Right forelimb (tissue), 1 donor: ENCODE results near the gene CFAP43.
"Not testable (repeated sequence)": the region's sequence is repeated elsewhere in the genome, so short reads cannot be mapped to it uniquely, and the experiment has no call there.

Experiments used
- DNase-seq: peaks from one replicate; pipeline ENCODE4 v3.0.0-alpha.2; 2018

CFAP43 gene

DNA sequence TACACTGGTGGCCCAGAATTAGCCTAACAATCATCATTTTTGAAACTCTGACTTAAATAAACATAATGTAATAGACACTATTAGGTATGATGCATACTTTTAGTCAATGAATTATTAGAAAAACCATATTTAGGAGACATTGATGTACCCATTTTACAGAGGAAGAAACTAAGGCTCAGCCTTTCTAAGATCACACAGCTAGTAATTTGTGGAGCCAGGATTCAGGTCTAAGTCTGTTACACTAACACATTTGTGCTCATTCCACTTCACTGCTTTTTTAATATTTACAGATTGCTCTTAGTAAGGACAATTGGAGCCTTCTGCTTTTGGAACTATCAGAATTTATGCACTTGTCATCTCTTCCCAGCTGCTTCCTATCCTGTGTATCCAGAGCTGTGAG lies 8.9 kb downstream of the CFAP43 start:
- DNase-seq, result no peak

DNA sequence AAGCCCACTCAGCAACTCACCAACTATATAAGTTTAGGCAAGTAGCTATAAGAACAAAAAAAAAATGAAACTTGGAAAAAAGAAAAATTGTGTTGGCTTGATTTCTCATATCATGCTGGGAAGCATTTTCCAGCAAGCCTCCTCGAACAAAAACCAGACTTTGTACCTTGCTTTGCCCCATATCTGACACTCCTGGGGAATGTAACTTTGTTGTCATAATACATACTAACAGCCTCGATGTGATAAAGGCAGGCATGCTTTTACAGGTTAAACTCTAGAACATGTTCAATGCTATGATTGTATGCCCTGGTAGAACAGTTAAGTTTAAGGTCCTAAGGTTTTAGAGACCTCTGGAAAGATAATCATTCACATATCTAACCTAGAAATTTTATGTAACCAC lies 11.6 kb downstream of the CFAP43 start:
- no peak for DNase-seq

DNA sequence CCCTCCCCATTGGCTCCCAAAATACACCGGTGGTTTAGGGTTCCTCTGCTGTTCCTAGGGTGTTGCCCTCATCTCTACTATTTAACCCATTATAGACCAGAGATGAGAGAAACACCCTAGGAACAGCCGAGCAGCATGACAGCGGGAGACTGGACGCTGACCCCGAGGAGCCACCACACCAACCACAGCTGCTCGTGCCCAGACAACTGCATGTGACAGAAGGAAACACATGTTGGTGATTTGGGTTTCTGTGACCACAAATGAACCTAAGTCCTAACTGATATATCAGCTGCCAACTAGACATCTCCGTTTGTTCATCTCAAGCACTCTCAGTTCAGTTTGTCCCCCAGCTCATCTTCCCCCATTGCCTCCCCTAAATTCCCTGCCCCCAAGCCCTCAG lies 13.4 kb downstream of the CFAP43 start:
- DNase-seq, result no peak

DNA sequence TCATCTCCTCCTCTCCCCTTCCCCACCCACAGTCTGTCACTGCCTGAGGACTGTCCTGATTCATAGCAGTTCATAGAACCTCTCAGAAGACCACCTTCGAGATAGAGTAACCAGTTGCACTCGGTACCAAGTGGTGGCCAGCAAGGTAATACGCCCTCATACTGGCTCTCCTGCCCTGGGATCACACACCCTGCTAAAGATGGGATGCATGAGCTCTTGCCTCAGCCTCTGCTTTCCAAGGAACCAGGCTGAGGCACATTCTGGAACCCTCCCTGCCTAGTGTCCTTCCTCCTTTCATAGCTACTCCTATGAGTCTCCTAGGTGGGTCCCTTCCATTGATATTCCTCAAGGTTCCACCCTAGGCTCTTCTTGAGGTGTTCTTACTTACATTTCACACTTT lies 15.5 kb downstream of the CFAP43 start:
- no peak for DNase-seq

DNA sequence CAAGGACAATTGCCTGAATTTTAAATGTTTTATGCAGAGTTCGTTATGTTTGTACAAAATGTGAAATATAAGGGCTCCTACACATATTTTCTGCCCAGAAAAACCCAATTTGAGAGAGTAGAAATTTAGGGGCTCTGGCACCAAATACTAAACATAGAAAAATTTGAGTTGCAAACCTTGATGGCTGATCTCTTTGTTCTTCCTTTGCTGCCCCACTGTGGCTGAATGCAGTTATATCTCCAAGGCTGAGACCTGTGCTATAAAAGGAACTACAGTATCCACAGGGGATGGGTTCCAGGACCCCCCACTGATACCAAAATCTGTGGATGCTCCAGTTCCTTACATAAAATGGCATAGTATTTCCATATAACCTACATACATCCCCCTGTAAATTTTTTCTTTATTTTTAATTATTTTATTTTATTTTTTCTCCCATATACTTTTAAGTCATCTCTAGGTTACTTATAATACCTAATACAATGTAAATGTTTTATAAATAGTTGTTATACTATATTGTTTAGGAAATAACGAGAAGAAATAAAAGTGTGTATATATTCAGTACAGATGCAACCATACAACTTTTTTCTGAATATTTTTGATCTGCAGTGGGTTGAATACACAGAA lies 22.5 kb downstream of the CFAP43 start:
- no peak for DNase-seq

DNA sequence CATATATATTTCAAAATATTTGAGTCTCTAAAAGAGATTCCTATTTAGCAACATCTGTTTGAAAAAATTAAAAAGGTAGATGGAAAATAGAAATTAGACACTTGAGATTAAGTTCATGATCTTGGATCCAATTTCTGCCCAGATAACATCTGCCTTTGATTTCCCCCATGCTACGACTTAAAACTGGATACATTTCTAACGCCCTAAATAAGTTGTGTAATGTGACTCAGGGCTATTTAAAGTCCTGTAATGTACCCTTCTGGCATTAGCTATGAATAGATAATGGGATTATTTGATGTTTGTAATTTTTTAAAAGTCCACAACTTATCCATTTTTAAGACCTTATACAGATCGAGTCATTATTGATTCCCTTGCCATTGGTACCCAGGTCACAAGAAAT lies 23.4 kb downstream of the CFAP43 start:
- DNase-seq, result no peak

DNA sequence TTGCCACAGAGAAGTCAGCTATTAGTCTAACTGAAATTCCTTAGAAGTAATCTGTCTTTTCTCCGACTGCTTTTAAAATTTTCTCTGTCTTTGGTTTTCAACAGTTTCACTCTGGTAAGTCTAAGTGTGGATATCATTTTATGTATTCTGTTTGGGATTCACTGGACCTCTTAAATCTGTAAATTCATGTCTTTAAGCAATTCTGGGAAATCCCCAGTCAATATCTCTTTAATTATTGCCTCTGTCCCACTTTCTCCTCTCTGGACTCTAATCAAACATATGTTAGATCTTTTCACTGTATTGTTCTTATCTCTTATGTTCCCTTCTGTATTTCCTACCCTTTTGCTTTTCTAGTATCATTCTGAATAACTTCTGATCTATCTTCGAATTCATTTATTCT lies 29.9 kb downstream of the CFAP43 start:
- no peak for DNase-seq

DNA sequence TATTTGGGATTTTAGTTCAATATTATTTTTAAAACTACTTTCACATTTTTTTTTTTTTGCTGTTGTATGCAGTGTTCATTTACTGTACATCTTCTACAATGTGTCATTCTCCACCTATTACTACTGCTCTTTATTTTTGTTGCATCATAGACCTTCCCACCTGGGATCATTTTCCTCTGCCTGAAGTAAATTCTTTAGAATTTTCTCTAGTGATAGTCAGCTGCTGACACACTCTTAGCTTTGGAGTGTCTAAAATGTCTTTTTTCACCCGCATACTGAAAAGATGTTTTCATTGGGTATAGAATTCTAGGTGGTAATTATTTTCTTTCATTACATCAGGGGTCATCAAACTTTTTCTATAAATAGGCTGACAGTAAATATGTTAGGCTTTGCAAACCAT lies 30.5 kb downstream of the CFAP43 start:
- DNase-seq, result no peak

DNA sequence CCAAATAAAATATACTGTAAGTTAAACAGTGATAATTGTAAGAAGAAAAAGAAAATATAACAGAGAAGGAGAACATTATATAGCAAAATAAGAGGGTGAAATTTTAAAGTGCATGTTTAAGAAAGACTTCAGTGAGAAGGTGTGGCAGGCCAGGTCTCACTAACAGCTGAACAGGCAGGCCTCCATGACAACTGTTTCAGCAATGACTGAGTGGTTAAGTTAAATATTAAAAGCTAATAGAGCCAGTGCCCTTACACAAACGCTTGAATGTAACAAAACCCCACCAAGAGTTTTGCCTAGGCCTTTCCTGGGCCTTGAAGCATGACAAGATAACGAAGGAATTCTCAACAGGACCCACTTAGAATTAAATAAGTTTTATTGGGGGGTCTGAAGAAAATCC lies 32.6 kb downstream of the CFAP43 start:
- no peak for DNase-seq

DNA sequence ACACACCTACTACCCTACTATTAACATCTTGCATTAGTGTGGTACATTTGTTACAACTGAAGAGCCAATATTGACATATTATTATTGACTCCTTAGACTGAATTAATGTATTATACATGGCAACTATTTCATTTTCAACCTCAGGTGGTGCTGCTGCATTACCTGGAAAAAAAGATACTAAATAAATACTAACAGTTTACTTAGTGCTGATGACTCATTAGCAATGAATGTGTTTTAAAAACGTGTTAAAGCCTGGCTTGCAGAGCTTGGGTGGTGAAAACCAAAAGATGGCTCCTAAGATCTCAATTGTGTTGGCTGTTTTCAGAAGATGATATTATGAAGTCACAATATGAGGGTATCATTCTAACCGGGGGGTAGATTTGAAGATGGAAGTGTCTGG lies 34.8 kb downstream of the CFAP43 start:
- DNase-seq, result no peak

DNA sequence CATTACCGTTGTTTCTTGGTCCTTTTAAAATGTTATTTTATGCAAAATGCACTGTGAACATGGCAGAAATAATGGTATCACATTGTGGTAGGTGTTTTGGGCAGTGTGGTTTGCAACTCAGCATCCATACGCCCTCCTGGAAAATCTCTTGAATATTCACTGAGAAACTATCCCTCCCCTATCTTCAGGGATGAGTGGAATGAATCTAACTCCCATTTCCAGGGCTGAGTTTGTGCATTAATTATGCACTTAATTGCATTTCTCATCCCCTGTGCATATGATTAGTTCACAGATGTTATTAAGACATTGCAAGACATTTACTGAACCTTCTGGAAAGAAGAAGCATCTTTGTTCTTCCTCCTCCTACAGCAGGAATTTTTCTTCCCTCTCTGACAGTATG lies 36.5 kb downstream of the CFAP43 start:
- DNase-seq, result no peak

DNA sequence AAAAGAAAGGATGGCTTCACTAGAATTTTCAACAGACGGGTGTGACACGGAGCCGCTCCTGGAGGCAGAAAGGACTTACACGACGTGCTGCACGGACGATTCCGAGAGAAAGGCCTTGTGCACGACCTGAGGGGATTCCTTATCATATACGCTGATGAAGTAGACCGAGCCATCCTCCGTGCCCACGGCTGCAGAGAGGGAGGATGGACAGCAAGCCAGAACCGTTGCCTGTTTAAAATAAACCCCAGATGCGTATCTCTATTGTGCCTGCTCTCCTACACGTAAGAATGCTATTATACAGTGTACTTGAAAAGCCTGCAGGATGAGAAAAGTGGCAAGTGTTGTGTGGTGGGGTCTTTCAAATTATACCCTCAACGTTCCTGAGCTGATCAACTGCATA lies 38.4 kb downstream of the CFAP43 start:
- no peak for DNase-seq

DNA sequence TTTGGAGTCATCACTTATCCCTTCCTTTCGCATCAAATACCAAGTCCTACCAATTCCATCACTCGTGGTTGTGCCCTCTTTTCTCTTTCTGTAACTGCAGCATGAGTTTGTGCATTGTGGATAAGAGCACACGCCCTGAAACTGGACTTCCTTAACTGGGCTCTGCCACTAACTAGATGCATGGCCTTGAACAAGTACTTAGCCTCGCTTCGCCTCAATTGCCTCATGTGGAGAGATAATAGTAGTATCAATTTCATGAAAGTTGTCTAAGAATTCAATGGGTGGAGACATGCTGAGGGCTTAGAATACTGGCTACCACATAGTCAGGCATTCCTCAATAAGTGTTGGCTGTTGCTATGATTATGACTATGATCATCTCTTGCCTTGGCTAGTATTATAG lies 41.5 kb downstream of the CFAP43 start:
- DNase-seq, result no peak

DNA sequence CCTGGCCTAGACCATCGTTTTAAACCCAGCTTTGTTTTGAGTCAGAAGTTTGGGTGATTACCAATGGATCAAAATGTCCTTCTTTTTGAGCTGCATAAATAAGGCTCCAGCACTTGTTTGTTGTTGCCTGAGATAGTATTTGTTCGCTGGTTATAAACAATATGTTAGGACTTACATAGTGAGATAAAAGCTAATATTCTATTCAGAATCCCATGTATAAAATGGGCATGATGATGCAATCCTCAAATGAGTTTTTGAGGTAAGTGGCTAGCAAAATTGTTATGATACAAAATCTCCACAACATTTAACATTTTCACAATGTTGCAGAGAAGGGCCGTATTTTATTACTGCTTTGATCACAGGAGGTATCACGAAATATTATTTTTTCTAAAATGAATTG lies 48.5 kb downstream of the CFAP43 start:
- no peak for DNase-seq

DNA sequence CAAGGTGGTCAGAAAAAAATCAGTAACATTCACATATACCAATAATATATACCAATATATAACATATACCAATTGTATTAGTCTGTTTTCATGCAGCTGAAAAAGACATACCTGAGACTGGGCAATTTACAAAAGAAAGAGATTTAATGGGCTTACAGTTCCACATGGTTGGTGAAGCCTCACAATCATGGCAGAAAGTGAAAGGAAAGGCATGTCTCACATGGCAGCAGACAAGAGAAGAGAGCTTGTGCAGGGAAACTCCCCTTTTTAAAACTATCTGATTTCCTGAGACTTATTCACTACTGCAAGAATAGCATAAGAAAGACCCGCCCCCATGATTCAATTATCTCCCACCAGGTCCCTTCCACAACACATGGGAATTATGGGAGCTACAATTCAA lies 58.0 kb downstream of the CFAP43 start:
- not testable (repeated sequence) for DNase-seq

DNA sequence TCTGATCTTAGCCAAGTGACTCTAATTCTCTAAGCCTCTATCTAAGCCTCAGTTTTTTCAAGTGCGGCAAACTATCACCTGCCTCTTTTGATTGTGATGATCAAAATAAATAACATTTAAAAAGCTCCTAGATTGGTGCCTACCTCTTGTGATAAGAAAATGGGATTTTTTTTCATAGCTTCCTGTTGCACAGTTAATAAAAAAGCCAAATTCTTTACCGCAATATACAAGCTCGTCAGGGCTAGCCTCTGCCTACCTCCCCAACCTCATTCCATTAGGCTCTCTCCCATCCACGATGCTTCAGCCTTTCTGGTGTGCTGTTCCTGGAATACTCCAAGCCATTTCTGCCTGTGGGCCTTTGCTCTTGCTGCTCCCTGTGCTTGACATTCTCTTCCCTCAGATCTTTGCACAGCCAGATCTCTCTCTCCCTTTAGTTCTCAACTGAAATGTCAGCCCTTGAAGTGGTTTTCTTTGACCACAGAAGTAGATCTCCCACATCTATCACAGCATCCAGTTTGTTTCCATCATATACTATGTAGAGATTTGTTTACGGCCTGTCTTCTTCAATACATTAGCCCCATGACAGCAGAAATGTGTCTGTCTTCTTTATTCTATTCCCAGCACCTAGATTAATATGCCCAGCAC lies 61.4 kb downstream of the CFAP43 start:
- no peak for DNase-seq

DNA sequence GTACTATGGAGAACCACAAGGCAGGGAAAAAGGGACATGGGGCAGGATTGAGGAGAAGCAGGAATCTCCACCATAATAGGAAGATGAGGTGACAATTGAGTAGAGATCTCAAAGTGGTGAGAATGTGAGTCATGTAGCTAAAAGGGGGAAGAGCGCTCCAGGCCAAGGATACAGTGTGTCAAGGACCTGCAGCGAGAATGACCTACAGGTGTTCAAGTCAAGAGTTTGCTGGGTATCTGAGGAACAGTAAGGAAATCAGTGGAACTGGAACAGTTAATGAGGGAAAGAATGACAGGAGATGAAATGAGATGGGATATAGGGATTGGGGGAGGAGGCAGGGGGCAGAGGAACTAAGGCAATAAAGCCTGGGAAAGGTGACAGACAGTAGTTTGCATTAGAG lies 76.6 kb downstream of the CFAP43 start:
- no peak for DNase-seq

DNA sequence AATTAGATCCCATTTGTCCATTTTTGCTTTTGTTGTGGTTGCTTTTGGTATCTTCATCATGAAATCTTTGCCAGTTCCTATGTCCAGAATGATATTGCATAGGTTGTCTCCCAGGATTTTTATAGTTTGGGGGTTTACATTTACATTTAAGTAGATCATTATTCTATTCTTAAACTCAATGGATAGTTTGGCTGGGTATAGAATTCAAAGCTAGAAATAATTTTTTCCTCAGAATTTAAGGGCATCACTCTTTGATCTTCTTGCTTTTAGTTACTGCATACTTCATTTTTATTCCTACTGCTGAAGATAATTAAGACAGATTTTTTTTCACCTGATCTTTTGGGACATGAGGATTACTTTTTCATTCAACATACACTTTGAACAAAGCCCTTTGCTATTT lies 80.4 kb downstream of the CFAP43 start:
- no peak for DNase-seq

DNA sequence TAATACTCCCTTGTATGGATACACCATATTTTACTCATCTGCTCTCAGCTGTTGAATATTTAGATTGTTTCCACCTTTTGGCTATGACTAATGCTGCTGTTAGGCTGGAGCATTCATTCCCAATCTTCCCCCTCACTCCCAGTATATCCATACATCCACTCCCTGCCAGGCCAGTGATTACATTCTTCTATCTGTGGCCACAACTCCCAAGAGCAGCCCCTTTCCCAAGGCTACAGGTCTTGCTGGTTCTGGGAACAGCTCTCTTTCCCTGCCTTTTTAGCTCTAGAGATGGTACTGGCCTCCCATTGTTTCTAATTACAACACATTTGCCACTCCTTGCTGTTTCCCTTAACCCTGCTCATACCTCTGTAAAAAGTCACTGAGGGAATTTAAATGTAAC lies 82.0 kb downstream of the CFAP43 start:
- DNase-seq, result no peak

DNA sequence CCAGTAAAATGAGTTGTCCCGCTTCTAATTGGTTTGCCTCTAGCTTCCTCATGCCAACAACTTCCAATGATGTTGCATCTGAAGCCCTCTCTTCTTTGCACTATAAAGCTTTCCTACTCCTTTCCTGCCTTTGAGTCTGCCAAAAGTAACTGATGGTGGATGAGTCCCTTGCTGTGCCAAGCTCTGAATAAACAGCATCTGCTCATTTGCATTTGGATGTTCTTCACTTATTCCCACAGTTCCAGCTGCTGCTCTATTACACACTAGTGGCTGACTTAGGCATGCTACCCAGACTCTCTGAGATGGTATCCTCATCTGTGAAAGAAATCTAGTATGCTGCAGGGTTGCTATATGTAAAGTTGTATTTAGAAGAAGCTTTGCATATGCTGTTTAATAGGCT lies 85.3 kb downstream of the CFAP43 start:
- no peak for DNase-seq

DNA sequence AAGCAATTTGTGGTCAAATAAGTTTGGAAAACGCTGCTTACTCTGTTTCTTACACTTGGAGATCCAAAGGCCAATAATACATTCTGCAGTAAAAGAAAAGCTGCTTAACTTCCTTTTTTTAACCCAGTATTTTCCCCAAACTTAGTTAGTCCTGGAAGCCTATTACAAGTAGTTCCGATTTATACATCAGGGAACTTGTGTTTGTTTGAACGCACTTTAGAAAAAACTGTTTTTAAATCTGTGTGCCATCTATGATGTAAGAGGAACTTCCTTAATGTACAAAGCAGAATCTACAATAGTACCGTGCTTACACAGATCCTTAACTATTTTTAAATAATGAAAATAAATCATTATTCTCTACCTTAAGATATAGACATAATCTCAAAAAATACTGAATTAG lies 87.2 kb downstream of the CFAP43 start:
- DNase-seq, result no peak

DNA sequence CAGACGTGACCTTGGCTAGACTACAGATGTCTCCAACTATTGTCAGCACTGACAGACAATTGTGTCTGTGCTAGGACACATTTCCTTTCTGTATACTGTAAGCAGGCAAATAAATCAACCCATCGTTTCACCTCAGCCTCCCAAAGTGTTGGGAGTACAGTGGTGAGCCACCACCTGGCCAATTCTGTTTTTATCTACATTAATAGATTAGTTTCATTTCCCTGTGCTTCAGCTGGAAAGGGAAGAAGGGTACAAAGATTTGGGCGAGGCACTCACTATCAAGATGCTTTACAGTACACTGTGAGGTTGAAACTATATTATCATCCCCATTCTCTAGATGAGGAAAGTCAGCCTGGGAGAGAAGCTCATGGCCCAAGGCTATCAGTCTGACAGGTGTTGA lies 88.3 kb downstream of the CFAP43 start:
- no peak for DNase-seq

DNA sequence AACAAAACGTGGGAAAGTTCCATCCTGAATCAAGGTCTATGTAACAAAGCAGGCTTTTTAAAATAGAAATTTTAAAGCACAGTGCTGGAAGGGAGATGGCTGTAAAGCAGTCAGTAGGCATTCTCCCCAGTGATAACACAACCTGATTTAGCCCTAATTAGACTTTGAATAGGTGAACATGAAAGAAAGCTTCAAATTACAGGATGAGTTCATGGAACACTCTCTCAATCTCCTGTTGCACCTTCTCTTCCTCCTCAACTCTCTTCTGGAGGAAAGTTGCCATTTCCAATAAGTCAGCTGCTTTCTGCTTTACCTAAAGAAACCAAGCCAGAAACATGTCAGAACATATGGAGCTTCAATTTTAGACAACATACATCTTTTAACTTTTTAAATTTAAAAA lies 90.1 kb downstream of the CFAP43 start:
- no peak for DNase-seq

DNA sequence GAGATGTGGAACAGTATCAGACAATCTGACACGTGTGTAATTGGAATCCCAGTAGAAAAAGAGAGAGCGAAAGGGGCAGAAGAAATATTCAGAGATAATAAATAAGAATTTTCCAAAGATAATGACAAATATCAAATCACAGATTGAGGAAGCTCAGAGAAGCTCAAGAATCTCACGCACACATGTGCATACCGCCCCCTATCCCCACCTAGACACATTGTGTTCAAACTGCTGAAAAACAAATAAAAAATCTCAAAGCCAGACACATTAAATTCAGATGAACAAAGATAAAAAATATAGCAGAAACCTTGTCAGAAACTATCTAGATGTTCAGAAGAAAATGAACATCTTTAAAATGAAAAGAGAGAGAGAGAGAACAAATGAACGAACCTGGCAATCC lies 92.9 kb downstream of the CFAP43 start:
- no peak for DNase-seq

DNA sequence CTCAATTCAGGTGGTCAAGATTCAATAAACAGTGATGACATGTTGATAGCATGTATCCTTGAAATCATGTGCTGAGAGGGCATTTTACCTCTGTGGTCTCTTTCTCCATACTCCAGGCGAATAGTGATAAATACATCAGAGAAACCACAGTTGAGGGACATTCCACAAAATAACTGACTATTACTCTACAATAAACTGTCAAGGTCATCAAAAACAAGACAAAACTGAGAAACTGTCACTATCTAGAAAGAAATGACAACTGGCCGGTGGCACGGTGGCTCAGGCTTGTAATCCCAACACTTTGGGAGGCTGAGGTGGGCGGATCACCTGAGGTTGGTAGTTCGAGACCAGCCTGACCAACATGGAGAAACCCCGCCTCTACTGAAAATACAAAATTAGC lies 94.0 kb downstream of the CFAP43 start:
- DNase-seq, result no peak
